ENCODE measurements around the gene DLL3. TPM values are rescaled to one million over a fixed set of nuclear protein-coding genes. Genes with fewer than 3 reads are reported as not detected.

DLL3 gene
- total RNA-seq, 1 experiment from 2014 or later, result 16.4 TPM

- no peak for TF ChIP-seq ERG (CRISPR knock-in tag; IDR thresholded peaks at IDR 0.05)
- no peak for TF ChIP-seq ZMAT4 (CRISPR knock-in tag; IDR thresholded peaks at IDR 0.05)
- TF ChIP-seq ATF1 (CRISPR knock-in tag; IDR thresholded peaks at IDR 0.05), result no peak
- TF ChIP-seq GABPB1 (CRISPR knock-in tag; IDR thresholded peaks at IDR 0.05), result peak; percentile 78
- TF ChIP-seq PRDM15 (CRISPR knock-in tag; IDR thresholded peaks at IDR 0.05), result 0 out of 2 replicates have a peak, but pooled peaks have one; percentile 6
- TF ChIP-seq NR1H2 (CRISPR knock-in tag; IDR thresholded peaks at IDR 0.05), result 0 out of 2 replicates have a peak, but pooled peaks have one; percentile 34
- peak; percentile 65 for TF ChIP-seq TEAD1 (CRISPR knock-in tag; IDR thresholded peaks at IDR 0.05)
- no peak for TF ChIP-seq ATF6 (CRISPR knock-in tag; IDR thresholded peaks at IDR 0.05)
- no peak for TF ChIP-seq AR (CRISPR knock-in tag; IDR thresholded peaks at IDR 0.05)
- no peak for TF ChIP-seq ZNF263 (CRISPR knock-in tag; IDR thresholded peaks at IDR 0.05; ENCODE audit: low read depth)
- no peak for TF ChIP-seq SMAD4 (CRISPR knock-in tag; IDR thresholded peaks at IDR 0.05)
- TF ChIP-seq MYBL2 (CRISPR knock-in tag; IDR thresholded peaks at IDR 0.05), result peak; percentile 79
- TF ChIP-seq PREB (CRISPR knock-in tag; IDR thresholded peaks at IDR 0.05; ENCODE audit: borderline replicate concordance), result no peak
- TF ChIP-seq USF2 (CRISPR knock-in tag; IDR thresholded peaks at IDR 0.05), result peak; percentile 61; the same call in 1 of the 2 replicates
- TF ChIP-seq ZNF512 (CRISPR knock-in tag; IDR thresholded peaks at IDR 0.05; ENCODE audit: borderline replicate concordance), result no peak
- TF ChIP-seq GTF2I (CRISPR knock-in tag; conservative IDR thresholded peaks at IDR 0.05), result no peak
- peak; percentile 85; the same call in 1 of the 2 replicates for TF ChIP-seq JUN (CRISPR knock-in tag; IDR thresholded peaks at IDR 0.05)
- peak; percentile 31; the same call in 1 of the 2 replicates for TF ChIP-seq NFE2L1 (CRISPR knock-in tag; IDR thresholded peaks at IDR 0.05)
- peak; percentile 93 for TF ChIP-seq ESRRA (CRISPR knock-in tag; IDR thresholded peaks at IDR 0.05; ENCODE audit: borderline replicate concordance)
- no peak for TF ChIP-seq RORB (CRISPR knock-in tag; IDR thresholded peaks at IDR 0.05)
- no peak for TF ChIP-seq ZNF138 (CRISPR knock-in tag; conservative IDR thresholded peaks at IDR 0.05)
Measured at GRCh38 chr19:39480337-39481228, 18.2 kb upstream of the DLL3 start, which contains the start of gene TIMM50 (continued).

All from WTC11 (cell line).